Peyer's patch (tissue), 4 donors: ENCODE data around the gene ZNF554. TPM values are rescaled to one million over a fixed set of nuclear protein-coding genes. Genes with fewer than 3 reads are reported as not detected.
"Not testable (repeated sequence)": the region's sequence is repeated elsewhere in the genome, so short reads cannot be mapped to it uniquely, and the experiment has no call there.

ENCODE experiments used
- DNase-seq, 3 donors: peaks; one replicate each; pipeline ENCODE4 v3.0.0-alpha.2; 2017 to 2019
- H3K27ac ChIP-seq, 4 donors: fragments of 200-600 bp; sonication (generic); one replicate each; pipeline ENCODE4 v1.5.1; 2016 to 2019
- H3K27me3 ChIP-seq, 2 donors: fragments of 200-600 bp; sonication (generic); one replicate each; pipeline ENCODE4 v1.5.1; 2019
- H3K36me3 ChIP-seq, 3 donors: fragments of 200-600 bp; sonication (generic); one replicate each; pipeline ENCODE4 v1.5.1; 2016 to 2019
- H3K4me1 ChIP-seq, 4 donors: fragments of 200-600 bp; sonication (generic); one replicate each; pipeline ENCODE4 v1.5.1; 2016 to 2019
- H3K4me3 ChIP-seq, 4 donors: fragments of 200-600 bp; sonication (generic); 1 replicate in 3 of 4; 2 replicates in 1 of 4; pipeline ENCODE4 v1.5.1; 2016 to 2019; ENCODE audit warnings: mild to moderate bottlenecking in 1 of 4
- H3K9me3 ChIP-seq, 4 donors: fragments of 200-600 bp; sonication (generic); one replicate each; pipeline ENCODE4 v1.5.1; 2016 to 2019; ENCODE audit warnings: mild to moderate bottlenecking in 1 of 4
- POLR2A ChIP-seq, 2 donors: fragments of 450-650 bp; IDR thresholded peaks; one replicate each; pipeline ENCODE4 v1.5.1; 2017; ENCODE audit warnings: antibody characterized with exemption in 2 of 2, mild to moderate bottlenecking in 2 of 2, moderate library complexity in 2 of 2
- total RNA-seq, 4 donors: library from RNA; depleted of rRNA; stranded (reverse); fragments of >200 nt; gene quantifications; one replicate each; pipeline ENCODE4 v1.1.0, GENCODE V29; 2016
- TF ChIP-seq, protein P1 (sequence below), 6 experiments: fragments of 450-650 bp in 4 of 6; fragments of 200-600 bp in 2 of 6; sonication (generic) in 1 of 6; IDR thresholded peaks; one replicate each; pipeline ENCODE4 v1.5.1; 2017 to 2019; ENCODE audit warnings: antibody characterized with exemption in 6 of 6, mild to moderate bottlenecking in 3 of 6, moderate library complexity in 1 of 6

ZNF554 gene
- total RNA-seq, 4 donors from 2014 or later: 2.5 to 15.4 (median 6.7) TPM

DNA sequence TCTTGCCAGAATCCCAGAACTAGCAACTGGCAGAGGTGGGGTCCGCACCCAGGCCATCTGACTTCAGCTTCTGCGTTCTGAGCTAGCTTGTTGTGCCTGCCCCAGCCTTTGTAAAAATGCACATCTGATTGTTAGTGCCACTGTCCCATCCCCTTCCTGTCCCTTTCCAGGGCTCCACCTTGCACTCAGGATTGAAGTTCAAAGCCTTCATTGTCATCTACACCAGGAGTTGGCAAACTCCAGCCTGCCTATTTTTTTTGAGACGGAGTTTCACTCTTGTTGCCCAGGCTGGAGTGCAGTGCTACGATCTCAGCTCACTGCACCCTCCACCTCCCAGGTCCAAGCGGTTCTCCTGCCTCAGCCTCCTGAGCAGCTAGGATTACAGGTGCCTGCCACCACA is 31.4 kb upstream of the ZNF554 start:
- Histone ChIP-seq H3K9me3 (no peaks in the 10 kb centered on the region), H3K27ac (no peak overlapping the region)
- TF ChIP-seq, protein P1, sequence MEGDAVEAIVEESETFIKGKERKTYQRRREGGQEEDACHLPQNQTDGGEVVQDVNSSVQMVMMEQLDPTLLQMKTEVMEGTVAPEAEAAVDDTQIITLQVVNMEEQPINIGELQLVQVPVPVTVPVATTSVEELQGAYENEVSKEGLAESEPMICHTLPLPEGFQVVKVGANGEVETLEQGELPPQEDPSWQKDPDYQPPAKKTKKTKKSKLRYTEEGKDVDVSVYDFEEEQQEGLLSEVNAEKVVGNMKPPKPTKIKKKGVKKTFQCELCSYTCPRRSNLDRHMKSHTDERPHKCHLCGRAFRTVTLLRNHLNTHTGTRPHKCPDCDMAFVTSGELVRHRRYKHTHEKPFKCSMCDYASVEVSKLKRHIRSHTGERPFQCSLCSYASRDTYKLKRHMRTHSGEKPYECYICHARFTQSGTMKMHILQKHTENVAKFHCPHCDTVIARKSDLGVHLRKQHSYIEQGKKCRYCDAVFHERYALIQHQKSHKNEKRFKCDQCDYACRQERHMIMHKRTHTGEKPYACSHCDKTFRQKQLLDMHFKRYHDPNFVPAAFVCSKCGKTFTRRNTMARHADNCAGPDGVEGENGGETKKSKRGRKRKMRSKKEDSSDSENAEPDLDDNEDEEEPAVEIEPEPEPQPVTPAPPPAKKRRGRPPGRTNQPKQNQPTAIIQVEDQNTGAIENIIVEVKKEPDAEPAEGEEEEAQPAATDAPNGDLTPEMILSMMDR (IDR thresholded peaks at IDR 0.05): no peak
- TF ChIP-seq POLR2A (IDR thresholded peaks at IDR 0.05): no peak

DNA sequence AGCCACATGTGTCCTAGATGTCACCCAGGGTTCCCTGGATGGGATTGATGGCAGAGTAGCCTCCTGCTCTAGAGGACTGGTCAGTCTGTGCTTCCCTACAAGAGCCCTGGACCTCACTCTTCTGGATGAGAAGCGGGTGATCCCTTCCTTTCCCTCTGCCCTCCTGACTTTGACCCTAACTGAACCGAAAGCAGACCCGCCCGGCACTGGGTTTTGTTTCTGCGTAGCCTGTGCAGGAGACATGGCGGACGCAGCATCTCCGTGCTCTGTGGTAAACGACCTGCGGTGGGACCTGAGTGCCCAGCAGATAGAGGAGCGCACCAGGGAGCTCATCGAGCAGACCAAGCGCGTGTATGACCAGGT is 29.5 kb upstream of the ZNF554 start:
- Histone ChIP-seq H3K27me3 (no peaks in the 10 kb centered on the region), H3K4me3 (no peak overlapping the region), H3K36me3 (peaks cover 0 to 6% (median 0%) of the 10 kb centered on the region in 3 donors), H3K4me1 (peaks cover 0 to 9% (median 3%) of the 10 kb centered on the region in 4 donors), H3K9me3 (no peaks in the 10 kb centered on the region), H3K27ac (no peak overlapping the region)
- no peak for DNase-seq
- TF ChIP-seq POLR2A (IDR thresholded peaks at IDR 0.05): no peak
- TF ChIP-seq, protein P1 (IDR thresholded peaks at IDR 0.05): no peak

More for the DNA sequence above, 31.4 kb upstream of the ZNF554 start:
- Histone ChIP-seq H3K36me3 (no peaks in the 10 kb centered on the region), H3K4me3 (no peak overlapping the region), H3K27me3 (no peaks in the 10 kb centered on the region), H3K4me1 (peaks cover 0 to 18% (median 5%) of the 10 kb centered on the region in 4 donors)
- no peak for DNase-seq

DNA sequence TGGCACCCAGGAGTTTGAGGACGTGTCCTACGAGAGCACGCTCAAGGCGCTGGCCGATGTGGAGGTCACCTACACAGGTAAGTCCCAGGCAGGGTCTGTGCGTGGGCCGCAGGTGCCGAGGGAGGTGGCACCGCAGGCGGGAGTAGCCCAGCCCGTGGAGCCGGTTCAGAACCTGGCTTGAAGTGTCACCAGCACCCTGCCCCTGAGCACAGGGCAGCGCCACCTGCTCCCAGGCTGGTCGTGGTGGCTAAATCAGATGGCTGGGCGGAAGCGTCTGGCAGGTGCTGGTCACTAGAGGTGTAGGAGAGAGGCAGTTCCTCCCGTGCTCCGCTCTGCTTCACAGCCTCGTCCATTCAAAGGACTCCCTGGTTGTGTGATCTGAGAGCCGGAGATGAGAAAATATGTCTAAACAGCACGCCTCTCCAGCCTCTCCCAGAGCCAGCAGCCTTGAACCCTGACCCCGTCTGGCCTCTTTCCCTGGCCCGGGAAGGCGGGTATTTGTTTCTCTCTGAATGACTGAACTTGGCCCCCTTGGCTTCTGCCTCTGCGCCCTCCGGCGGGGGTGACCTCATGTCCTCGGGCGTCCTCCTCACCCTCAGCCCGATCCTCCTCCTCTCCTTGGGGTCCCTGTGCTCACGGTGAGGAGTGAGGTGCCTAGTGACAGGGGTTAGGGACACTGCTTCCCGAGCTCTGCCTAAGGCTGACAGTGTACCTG is 29.0 kb upstream of the ZNF554 start:
- Histone ChIP-seq H3K4me3 (no peak overlapping the region), H3K27me3 (no peaks in the 10 kb centered on the region), H3K4me1 (peaks cover 0 to 9% (median 3%) of the 10 kb centered on the region in 4 donors), H3K36me3 (peaks cover 0 to 11% (median 0%) of the 10 kb centered on the region in 3 donors), H3K27ac (no peak overlapping the region), H3K9me3 (no peaks in the 10 kb centered on the region)
- DNase-seq: no peak
- no peak for TF ChIP-seq POLR2A (IDR thresholded peaks at IDR 0.05)
- TF ChIP-seq, protein P1 (IDR thresholded peaks at IDR 0.05): no peak

DNA sequence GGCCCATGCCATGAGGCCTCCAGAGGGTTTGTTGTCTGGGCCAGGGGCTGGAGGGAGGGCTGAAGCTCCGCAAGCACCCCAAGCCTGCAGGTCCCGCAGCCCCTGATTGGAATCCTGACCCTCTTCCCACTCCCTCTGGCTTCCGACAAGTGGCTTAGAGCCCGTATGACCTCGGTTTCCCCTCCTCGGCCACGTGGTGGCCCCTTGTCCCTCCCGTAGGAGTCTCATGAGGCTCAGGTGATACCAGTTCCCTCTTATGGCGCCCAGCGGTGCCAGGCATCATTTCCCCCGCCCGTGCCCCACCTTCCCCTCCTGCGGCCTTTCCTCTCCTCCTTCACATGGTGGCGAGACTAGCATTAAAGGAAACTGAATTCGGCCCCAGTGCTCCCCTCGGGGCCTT is 28.2 kb upstream of the ZNF554 start:
- H3K27ac ChIP-seq: no peak overlapping the region
- peaks cover 0 to 2% (median under 1%) of the 10 kb centered on the region in 4 donors for H3K4me1 ChIP-seq
- H3K9me3 ChIP-seq: no peaks in the 10 kb centered on the region
- TF ChIP-seq, protein P1 (IDR thresholded peaks at IDR 0.05): no peak
- TF ChIP-seq POLR2A (IDR thresholded peaks at IDR 0.05): no peak
- no peak overlapping the region for H3K4me3 ChIP-seq
- no peak for DNase-seq
- H3K36me3 ChIP-seq: peaks cover 0 to 18% (median 0%) of the 10 kb centered on the region in 3 donors
- no peaks in the 10 kb centered on the region for H3K27me3 ChIP-seq

DNA sequence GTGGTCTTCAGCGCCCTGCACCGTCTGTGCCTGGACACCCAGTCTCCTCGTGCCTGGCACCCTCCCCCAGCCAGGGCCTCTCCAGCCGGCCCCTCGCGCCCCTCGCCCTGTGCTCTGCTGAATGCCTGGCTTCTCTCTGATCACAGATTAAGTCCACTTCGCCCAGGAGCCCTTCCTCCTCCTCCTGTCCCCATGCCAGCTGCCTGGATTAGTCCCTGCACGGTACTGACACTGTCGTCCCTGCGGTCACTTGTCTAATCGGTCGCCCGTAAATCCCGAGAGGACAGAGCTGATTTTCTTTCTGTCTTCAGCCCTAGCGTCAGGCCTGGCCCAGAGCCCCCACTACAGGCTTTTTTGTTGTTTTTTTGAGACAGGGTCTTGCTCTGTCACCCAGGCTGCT is 27.8 kb upstream of the ZNF554 start:
- H3K36me3 ChIP-seq: peaks cover 0 to 18% (median 0%) of the 10 kb centered on the region in 3 donors
- H3K4me1 ChIP-seq: no peaks in the 10 kb centered on the region
- H3K27me3 ChIP-seq: no peaks in the 10 kb centered on the region
- TF ChIP-seq POLR2A (IDR thresholded peaks at IDR 0.05): no peak
- TF ChIP-seq, protein P1 (IDR thresholded peaks at IDR 0.05): no peak
- DNase-seq: no peak
- H3K9me3 ChIP-seq: no peaks in the 10 kb centered on the region
- no peak overlapping the region for H3K4me3 ChIP-seq
- no peak overlapping the region for H3K27ac ChIP-seq

DNA sequence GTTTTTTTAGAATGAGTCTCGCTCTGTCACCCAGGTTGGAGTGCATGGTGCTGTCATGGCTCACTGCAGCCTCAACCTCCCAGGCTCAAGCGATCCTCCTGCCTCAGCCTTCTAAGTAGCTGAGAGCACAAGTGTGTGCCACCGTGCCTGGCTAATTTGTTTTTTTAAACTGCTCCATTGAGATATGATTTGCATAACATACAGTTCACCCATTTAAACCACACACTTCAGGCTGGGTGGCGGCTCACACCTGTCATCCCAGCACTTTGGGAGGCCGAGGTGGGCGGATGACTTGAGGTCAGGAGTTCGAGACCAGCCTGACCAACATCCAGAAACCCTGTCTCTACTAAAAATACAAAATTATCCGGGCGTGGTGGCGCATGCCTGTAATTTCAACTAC is 27.0 kb upstream of the ZNF554 start:
- H3K36me3 ChIP-seq: peaks cover 0 to 25% (median 0%) of the 10 kb centered on the region in 3 donors
- DNase-seq, H3K4me1 ChIP-seq, H3K4me3 ChIP-seq, H3K27ac ChIP-seq, H3K27me3 ChIP-seq, H3K9me3 ChIP-seq: not testable (repeated sequence)
